Naive thymus-derived CD4-positive, alpha-beta T cell (primary cell): ENCODE measurements around the gene SYCN. TPM values are rescaled to one million over a fixed set of nuclear protein-coding genes. Genes with fewer than 3 reads are reported as not detected.

Source experiments
- ATAC-seq: fragments of 150-1000 bp; cut with Tn5 transposase; 2 replicates; pipeline ENCODE4 v1.10.0; 2021; ENCODE audit warnings: mild to moderate bottlenecking, moderate library complexity
- CTCF ChIA-PET: fragments of 350-600 bp; sonication (Branson Sonifier 250); formaldehyde crosslinking; loops from one replicate; lab custom pipeline; 2021; ENCODE audit warnings: antibody characterized with exemption; lab: Charles Lee
- POLR2A ChIA-PET: fragments of 350-600 bp; sonication (Branson Sonifier 250); formaldehyde crosslinking; loops from one replicate; lab custom pipeline; 2021; ENCODE audit warnings: antibody characterized with exemption, inconsistent platforms; lab: Charles Lee
- DNase-seq, 9 donors: peaks; one replicate each; pipeline versions ENCODE4 v3.0.0 to v3.0.0-alpha.2; 2020 to 2022; ENCODE audit warnings: mixed read lengths in 1 of 9
- H3K27ac ChIP-seq: one replicate; pipeline ENCODE4 v1.7.0; 2013; ENCODE audit warnings: mild to moderate bottlenecking, low read depth, low read length, moderate library complexity
- H3K27me3 ChIP-seq, 2 donors: one replicate each; pipeline ENCODE4 v1.7.0; 2013; ENCODE audit warnings: low read length in 2 of 2, mild to moderate bottlenecking in 2 of 2, moderate library complexity in 2 of 2; ENCODE audit not compliant: control insufficient read depth in 2 of 2, insufficient read depth in 2 of 2
- H3K36me3 ChIP-seq, 3 experiments: 1 replicate in 2 of 3; 2 replicates in 1 of 3; pipeline ENCODE4 v1.7.0; 2013; ENCODE audit warnings: low read length in 3 of 3, mild to moderate bottlenecking in 3 of 3, moderate library complexity in 1 of 3; ENCODE audit not compliant: insufficient read depth in 3 of 3, control insufficient read depth in 2 of 3
- H3K4me1 ChIP-seq, 2 donors: one replicate each; pipeline ENCODE4 v1.7.0; 2013; ENCODE audit warnings: low read length in 2 of 2, mild to moderate bottlenecking in 2 of 2, moderate library complexity in 1 of 2; ENCODE audit not compliant: control insufficient read depth in 2 of 2, insufficient read depth in 2 of 2
- H3K4me3 ChIP-seq: 2 replicates; pipeline ENCODE4 v1.7.0; 2013; ENCODE audit warnings: mild to moderate bottlenecking, low read length
- H3K9me3 ChIP-seq, 3 experiments: 1 replicate in 2 of 3; 2 replicates in 1 of 3; pipeline ENCODE4 v1.7.0; 2013; ENCODE audit warnings: low read length in 3 of 3; ENCODE audit not compliant: control insufficient read depth in 2 of 3
- H3K27ac Mint-ChIP-seq, 9 donors: one replicate each; pipeline ENCODE4 v1.8.0; 2020 to 2022; ENCODE audit warnings: mixed read lengths in 9 of 9, mild to moderate bottlenecking in 8 of 9, moderate library complexity in 5 of 9, inconsistent platforms in 2 of 9
- H3K27me3 Mint-ChIP-seq, 5 donors: one replicate each; pipeline ENCODE4 v1.8.0; 2021 to 2022; ENCODE audit warnings: mixed read lengths in 5 of 5, mild to moderate bottlenecking in 1 of 5
- H3K36me3 Mint-ChIP-seq, 5 donors: one replicate each; pipeline ENCODE4 v1.8.0; 2020 to 2022; ENCODE audit warnings: mixed read lengths in 5 of 5, mild to moderate bottlenecking in 3 of 5, inconsistent platforms in 1 of 5
- H3K4me1 Mint-ChIP-seq, 7 donors: one replicate each; pipeline ENCODE4 v1.8.0; 2020 to 2022; ENCODE audit warnings: mixed read lengths in 7 of 7, mild to moderate bottlenecking in 3 of 7, inconsistent platforms in 1 of 7
- H3K4me3 Mint-ChIP-seq, 10 donors: one replicate each; pipeline ENCODE4 v1.8.0; 2020 to 2022; ENCODE audit warnings: mild to moderate bottlenecking in 10 of 10, mixed read lengths in 10 of 10, moderate library complexity in 6 of 10, inconsistent platforms in 2 of 10
- H3K9me3 Mint-ChIP-seq, 11 donors: one replicate each; pipeline ENCODE4 v1.8.0; 2020 to 2022; ENCODE audit warnings: mixed read lengths in 11 of 11, mild to moderate bottlenecking in 4 of 11, inconsistent platforms in 1 of 11, moderate library complexity in 1 of 11
- intact Hi-C, 2 donors: fragments of 100-400 bp; cut with micrococcal nuclease; formaldehyde crosslinking; loops; one replicate each; pipeline ENCODE4 v1.15.1; 2023
- polyA plus RNA-seq, 2 donors: library from polyadenylated mRNA; unstranded; fragments of 300-500 nt; fragmentation: Illumina TruSeq; gene quantifications; one replicate each; pipeline ENCODE4 v1.2.3, GENCODE V29; 2021
- total RNA-seq, 6 experiments: library from RNA in 5 of 6; stranded (reverse) in 5 of 6; gene quantifications; 1 replicate in 5 of 6; 2 replicates in 1 of 6; pipeline ENCODE4 v1.2.3 and lab custom pipeline; 2021 to 2026

SYCN gene
- total and polyA plus RNA-seq, 7 experiments from 2014 or later = not detected

- DNase-seq (no peak), ATAC-seq (no peak)
- H3K27me3 ChIP-seq = no peaks in the 10 kb centered on the region
- no peaks in the 10 kb centered on the region for H3K9me3 ChIP-seq
- Mint-ChIP-seq H3K36me3 (peaks cover 0 to 6% (median 0%) of the 10 kb centered on the region in 5 donors), H3K9me3 (no peaks in the 10 kb centered on the region), H3K4me3 (no peak overlapping the region), H3K4me1 (peaks cover 0 to 2% (median 0%) of the 10 kb centered on the region in 7 donors), H3K27me3 (no peaks in the 10 kb centered on the region), H3K27ac (no peak overlapping the region)
- intact Hi-C loops = no loop called here
- H3K4me1 ChIP-seq = no peaks in the 10 kb centered on the region
- H3K36me3 ChIP-seq = peaks cover 0 to 67% (median 0%) of the 10 kb centered on the region in 3 experiments
- H3K4me3 ChIP-seq = no peak overlapping the region
- ChIA-PET CTCF (no interaction called here), POLR2A (no interaction called here)
- H3K27ac ChIP-seq = no peak overlapping the region
Observed at GRCh38 chr19:39170386-39171231, 33.5 kb downstream of the SYCN start.

DNA sequence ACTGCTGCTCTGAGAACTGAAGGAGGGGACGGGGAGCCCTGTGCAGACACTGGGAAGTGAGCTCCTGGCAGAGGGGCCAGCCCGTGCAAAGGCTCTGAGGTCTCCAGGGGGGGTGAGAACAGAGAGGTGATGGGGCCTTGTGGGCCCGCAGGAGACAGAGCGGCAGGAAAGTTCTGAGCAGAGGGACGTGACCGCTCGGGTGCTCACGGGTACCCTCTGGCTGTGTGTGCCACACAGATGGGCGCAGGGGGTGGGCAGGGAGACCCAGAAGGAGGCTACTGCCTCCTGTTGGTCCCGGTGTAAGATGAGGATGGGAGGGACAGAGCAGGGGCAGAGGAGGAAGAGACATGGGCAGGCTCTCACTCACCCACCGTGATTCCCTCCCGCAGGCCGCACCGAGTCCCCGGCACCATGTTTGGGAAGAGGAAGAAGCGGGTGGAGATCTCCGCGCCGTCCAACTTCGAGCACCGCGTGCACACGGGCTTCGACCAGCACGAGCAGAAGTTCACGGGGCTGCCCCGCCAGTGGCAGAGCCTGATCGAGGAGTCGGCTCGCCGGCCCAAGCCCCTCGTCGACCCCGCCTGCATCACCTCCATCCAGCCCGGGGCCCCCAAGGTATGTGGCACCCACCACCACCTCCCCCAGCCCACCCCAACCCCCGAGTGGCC, 34.8 kb downstream of the SYCN start:
- peaks cover 0 to 4% (median 0%) of the 10 kb centered on the region in 7 donors for H3K4me1 Mint-ChIP-seq
- DNase-seq (no peak), ATAC-seq (no peak)
- peaks cover 0 to 53% (median 0%) of the 10 kb centered on the region in 3 experiments for H3K36me3 ChIP-seq
- peaks cover 0 to 6% (median 0%) of the 10 kb centered on the region in 5 donors for H3K36me3 Mint-ChIP-seq
- no peak overlapping the region for H3K4me3 ChIP-seq
- no peaks in the 10 kb centered on the region for H3K9me3 ChIP-seq
- intact Hi-C loops = no loop called here
- no peaks in the 10 kb centered on the region for H3K27me3 Mint-ChIP-seq
- H3K27me3 ChIP-seq = no peaks in the 10 kb centered on the region
- H3K4me3 Mint-ChIP-seq = no peak overlapping the region
- H3K27ac ChIP-seq = no peak overlapping the region
- H3K27ac Mint-ChIP-seq = no peak overlapping the region
- H3K4me1 ChIP-seq = no peaks in the 10 kb centered on the region
- ChIA-PET POLR2A (no interaction called here), CTCF (no interaction called here)
- H3K9me3 Mint-ChIP-seq = no peaks in the 10 kb centered on the region

GRCh38 chr19:39168258-39169142, 35.6 kb downstream of the SYCN start:
- Histone ChIP-seq H3K36me3 (peaks cover 0 to 51% (median 0%) of the 10 kb centered on the region in 3 experiments), H3K27ac (no peak overlapping the region), H3K9me3 (no peaks in the 10 kb centered on the region), H3K4me3 (no peak overlapping the region), H3K4me1 (no peaks in the 10 kb centered on the region), H3K27me3 (no peaks in the 10 kb centered on the region)
- ChIA-PET POLR2A (no interaction called here), CTCF (no interaction called here)
- Mint-ChIP-seq H3K27me3 (no peaks in the 10 kb centered on the region), H3K9me3 (no peaks in the 10 kb centered on the region), H3K4me3 (no peak overlapping the region), H3K4me1 (peaks cover 0 to 7% (median 0%) of the 10 kb centered on the region in 7 donors), H3K36me3 (peaks cover 0 to 6% (median 0%) of the 10 kb centered on the region in 5 donors), H3K27ac (peak overlapping the region in 1 of 9 donors; percentile 14)
- ATAC-seq (no peak), DNase-seq (no peak)
- intact Hi-C loops = no loop called here

- Histone ChIP-seq H3K36me3 (peaks cover 0 to 42% (median 0%) of the 10 kb centered on the region in 3 experiments), H3K27ac (no peak overlapping the region), H3K4me3 (no peak overlapping the region), H3K27me3 (no peaks in the 10 kb centered on the region), H3K9me3 (no peaks in the 10 kb centered on the region), H3K4me1 (no peaks in the 10 kb centered on the region)
- Mint-ChIP-seq H3K36me3 (peaks cover 0 to 6% (median 0%) of the 10 kb centered on the region in 5 donors), H3K4me1 (peaks cover 0 to 11% (median 0%) of the 10 kb centered on the region in 7 donors), H3K4me3 (no peak overlapping the region), H3K27me3 (no peaks in the 10 kb centered on the region), H3K27ac (no peak overlapping the region), H3K9me3 (no peaks in the 10 kb centered on the region)
- intact Hi-C loops = no loop called here
- DNase-seq (no peak), ATAC-seq (no peak)
- POLR2A ChIA-PET = no interaction called here
- CTCF ChIA-PET = no interaction called here
Observed at GRCh38 chr19:39167461-39168257, 36.4 kb downstream of the SYCN start.

DNA sequence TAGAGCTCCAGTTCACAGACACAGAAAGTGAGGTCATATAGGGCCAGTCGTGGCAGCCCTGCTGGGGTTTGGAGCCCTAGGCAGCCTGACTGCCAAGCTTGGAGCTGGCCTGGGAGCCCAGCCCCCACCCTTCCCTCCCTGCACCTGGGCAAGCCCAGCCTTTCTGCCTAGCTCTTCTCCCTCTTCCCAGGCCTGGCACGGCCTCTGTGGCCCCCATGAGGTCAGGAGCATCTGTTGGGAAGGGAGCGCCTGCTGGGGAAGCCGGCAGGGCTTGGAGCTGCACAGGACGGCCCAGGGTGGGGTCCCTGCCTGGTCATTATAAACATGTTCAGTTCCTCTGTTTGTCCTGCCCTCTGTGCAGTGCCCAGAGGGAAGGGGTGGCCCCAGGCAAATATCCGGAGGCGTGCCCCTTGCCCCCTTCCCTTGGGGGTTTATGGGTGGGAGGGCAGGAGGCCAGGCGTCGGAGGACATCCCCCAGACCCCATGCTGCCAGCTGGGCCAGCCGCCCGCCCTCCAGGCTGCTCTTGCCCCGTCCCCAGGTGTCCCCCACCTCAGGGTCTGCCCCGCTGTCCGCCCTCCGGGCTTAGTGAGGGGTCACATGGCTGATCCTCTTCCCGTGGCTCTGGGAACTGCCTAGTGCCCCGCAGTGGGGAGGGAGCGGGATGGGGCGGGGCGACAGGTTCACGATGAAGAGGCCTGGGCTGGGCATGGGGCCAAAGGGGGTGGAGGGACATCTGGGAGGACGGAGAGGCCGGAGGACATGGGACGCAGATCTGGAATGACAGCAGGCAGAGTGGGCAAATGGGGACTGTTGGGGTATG, 37.3 kb downstream of the SYCN start:
- ATAC-seq (no peak), DNase-seq (no peak)
- peaks cover 0 to 34% (median 0%) of the 10 kb centered on the region in 3 experiments for H3K36me3 ChIP-seq
- H3K27ac Mint-ChIP-seq = no peak overlapping the region
- ChIA-PET CTCF (no interaction called here), POLR2A (no interaction called here)
- no peaks in the 10 kb centered on the region for H3K9me3 Mint-ChIP-seq
- no peaks in the 10 kb centered on the region for H3K27me3 ChIP-seq
- no peak overlapping the region for H3K4me3 Mint-ChIP-seq
- peaks cover 0 to 6% (median 0%) of the 10 kb centered on the region in 5 donors for H3K36me3 Mint-ChIP-seq
- no peaks in the 10 kb centered on the region for H3K9me3 ChIP-seq
- intact Hi-C loops = no loop called here
- no peak overlapping the region for H3K27ac ChIP-seq
- no peaks in the 10 kb centered on the region for H3K27me3 Mint-ChIP-seq
- no peak overlapping the region for H3K4me3 ChIP-seq
- no peaks in the 10 kb centered on the region for H3K4me1 ChIP-seq
- H3K4me1 Mint-ChIP-seq = peaks cover 0 to 15% (median 0%) of the 10 kb centered on the region in 7 donors
